VCaP (cell line): ENCODE measurements around the gene MYO10.

Experiments
- H3K27ac ChIP-seq: fragments of 450-650 bp; 2 replicates; pipeline ENCODE4 v1.5.1; 2017
- TF ChIP-seq, protein P1 (sequence below): fragments of 450-650 bp; conservative IDR thresholded peaks from 2 replicates; pipeline ENCODE4 v1.5.1; 2017; ENCODE audit warnings: mild to moderate bottlenecking, moderate library complexity

Gene MYO10

DNA sequence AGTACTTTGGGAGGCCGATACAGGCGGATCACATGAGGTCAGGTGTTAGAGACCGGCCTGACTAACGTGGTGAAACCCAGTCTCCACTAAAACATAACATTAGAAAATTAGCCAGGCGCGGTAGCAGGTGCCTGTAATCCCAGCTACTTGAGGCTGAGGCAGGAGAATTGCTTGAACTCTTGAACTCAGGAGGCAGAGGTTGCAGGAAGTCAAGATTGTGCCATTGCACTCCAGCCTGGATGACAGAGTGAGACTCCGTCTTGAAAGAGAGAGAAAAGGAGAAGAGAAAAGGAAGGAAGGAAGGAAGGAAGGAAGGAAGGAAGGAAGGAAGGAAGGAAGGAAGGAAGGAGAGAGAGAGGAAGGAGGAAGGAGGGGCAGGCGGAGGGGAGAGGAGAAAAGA lies 45.1 kb downstream of the MYO10 start:
- peak overlapping the region; percentile 89; the same call in 1 of the 2 replicates for H3K27ac ChIP-seq
- TF ChIP-seq, protein P1, sequence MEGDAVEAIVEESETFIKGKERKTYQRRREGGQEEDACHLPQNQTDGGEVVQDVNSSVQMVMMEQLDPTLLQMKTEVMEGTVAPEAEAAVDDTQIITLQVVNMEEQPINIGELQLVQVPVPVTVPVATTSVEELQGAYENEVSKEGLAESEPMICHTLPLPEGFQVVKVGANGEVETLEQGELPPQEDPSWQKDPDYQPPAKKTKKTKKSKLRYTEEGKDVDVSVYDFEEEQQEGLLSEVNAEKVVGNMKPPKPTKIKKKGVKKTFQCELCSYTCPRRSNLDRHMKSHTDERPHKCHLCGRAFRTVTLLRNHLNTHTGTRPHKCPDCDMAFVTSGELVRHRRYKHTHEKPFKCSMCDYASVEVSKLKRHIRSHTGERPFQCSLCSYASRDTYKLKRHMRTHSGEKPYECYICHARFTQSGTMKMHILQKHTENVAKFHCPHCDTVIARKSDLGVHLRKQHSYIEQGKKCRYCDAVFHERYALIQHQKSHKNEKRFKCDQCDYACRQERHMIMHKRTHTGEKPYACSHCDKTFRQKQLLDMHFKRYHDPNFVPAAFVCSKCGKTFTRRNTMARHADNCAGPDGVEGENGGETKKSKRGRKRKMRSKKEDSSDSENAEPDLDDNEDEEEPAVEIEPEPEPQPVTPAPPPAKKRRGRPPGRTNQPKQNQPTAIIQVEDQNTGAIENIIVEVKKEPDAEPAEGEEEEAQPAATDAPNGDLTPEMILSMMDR = no peak

DNA sequence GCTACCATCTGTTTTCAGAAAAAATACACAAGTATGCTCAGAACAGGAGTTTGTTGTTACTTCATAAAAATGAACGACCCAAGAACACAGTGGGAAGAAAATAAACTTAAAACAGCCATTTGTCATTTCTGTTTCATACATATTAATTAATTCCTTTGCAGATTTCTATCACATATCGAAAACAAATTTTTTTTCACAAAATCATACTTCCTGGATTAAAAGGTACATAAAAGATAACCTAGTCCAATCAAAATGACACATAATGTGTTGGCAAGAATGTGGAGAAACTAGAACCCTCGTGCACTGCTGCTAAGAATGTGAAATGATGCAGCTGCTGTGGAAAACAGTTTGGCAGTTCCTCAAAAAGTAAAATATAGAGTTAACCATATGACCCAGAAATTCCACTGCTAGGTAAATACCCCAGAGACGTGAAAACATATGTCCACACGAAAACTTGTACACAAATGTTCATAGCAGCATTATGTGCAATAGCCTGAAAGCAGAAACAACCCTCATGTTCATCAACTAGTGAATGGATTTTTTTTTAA lies 46.0 kb downstream of the MYO10 start:
- TF ChIP-seq, protein P1 = no peak
- H3K27ac ChIP-seq = peak overlapping the region; percentile 89

DNA sequence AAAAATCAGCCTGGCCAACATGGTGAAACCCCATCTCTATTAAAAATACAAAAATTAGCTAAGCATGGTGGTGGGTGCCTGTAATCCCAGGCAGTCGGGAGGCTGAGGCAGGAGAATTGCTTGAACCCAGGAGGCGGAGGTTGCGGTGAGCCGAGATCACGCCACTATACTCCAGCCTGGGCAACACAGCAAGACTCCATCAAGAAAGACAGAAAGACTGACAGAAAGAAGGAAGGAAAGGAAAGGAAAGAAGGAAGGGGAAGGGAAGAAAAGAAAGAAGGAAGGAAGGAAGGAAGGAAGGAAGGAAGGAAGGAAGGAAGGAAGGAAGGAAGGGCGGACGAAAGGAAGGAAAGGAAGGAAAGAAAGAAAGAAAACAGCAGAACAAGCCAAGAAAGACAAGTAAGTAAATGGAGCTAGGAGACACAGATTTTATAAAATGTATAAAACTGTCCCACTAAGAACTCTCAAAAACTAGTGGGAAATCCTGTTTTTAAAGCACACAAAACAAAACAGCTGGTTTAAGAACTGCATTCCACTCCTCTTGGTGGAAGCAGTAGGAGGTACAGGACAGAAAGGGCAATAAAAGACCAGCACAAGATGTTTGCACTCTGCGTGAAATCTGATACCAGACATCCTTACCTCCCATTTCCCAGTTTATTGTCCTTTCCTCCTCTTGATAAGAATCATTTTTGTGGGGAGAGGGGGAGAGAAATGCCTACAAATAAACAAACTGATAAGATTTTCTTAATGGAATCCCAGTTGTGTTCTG lies 46.7 kb downstream of the MYO10 start:
- TF ChIP-seq, protein P1 = no peak
- H3K27ac ChIP-seq = peak overlapping the region; percentile 89

DNA sequence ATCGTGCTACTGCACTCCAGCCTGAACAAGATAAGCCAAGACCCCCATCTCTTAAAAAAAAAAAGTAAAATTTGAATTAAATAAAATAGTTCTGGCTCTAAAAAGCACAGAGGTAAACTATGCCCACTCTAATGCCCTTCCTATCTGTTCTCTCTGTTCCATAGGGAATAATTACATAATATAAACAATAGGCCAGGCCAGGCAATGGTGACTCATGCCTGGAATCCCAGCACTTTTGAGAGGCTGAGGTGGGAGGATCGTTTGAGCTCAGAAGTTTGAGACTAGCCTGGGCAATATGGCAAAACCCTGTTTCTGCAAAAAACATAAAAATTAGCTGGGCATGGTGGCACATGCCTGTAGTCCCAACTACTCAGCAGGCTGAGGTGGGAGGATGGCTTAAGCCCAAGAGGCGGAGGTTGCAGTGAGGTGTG lies 47.4 kb downstream of the MYO10 start:
- TF ChIP-seq, protein P1 = no peak
- peak overlapping the region; percentile 89 for H3K27ac ChIP-seq

DNA sequence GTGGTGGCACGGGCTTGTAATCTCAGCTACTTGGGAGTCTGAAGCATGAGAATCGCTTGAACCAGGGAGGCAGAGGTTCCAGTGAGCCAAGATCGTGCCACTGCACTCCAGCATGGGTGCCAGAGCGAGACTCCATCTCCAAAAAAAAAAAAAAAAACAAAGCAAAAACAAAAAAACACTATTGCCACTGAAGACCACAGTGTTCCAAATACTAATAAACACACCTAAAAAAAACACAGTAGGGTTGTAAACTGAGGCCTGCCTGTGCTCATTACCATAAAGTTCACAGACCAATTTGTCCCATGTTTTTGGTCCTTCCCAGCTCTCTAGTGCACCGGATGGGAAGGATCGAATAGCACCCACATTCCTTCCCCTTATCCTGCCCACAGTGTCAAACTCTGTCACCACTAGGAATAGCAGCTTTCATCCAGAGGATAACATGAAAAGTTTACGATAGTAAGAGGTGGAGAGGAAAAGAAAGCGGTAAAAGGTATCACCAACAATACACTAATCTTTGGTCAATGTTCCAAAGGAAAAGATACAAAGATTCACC lies 49.2 kb downstream of the MYO10 start:
- no peak overlapping the region for H3K27ac ChIP-seq
- TF ChIP-seq, protein P1 = no peak

DNA sequence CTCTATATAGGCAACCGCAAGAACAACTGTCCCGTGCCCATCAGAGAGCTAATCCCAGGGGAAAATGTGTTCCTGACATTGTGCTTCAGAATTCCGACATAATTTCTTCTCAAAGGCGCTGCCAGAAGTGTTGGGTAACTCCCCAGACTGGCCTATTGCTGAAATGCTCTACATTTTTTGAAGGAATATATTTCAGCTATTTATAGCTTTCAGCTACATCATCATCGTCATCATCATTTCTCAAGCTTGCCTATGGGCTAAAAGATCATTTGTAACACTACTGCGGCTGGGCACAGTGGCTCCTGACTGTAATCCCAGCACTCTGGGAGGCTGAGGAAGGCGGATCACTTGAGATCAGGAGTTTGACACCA lies 49.7 kb downstream of the MYO10 start:
- TF ChIP-seq, protein P1 = no peak
- no peak overlapping the region for H3K27ac ChIP-seq

DNA sequence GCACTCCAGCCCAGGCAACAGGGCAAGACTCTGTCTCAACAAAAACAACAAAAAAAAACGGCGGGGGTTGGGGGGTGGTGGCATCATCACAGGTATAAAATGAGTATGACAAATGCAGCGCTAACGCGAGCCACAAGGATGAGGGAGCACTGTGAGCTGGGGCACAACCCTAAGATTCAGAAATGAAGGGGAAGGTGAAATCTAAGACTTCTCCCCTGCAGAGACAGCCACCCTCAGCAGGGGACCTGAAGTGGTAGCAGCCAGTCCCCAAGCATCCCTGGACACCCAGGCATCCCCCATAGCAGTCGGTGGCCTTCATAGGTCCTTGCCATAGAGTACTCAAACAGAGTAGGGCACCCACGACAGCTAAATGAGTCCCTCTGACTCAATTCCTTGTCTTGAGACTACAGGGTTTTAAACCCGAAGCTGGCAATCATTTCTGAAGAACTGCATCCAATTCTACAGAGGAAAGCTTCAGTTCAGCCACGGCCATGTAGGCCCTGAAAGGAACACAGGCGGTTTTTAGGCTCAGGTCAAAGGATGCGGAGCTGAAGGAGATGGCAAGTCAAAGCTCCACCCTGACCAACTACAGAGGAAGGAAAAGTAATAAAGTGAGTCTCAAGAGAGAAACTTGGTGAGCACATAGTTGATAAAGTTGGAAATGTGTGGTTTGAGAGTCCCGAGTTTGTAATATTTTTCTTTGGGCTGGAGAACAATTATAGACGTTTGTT lies 50.3 kb downstream of the MYO10 start:
- peak overlapping the region; percentile 79 for H3K27ac ChIP-seq
- TF ChIP-seq, protein P1 = no peak
